HG02840 (cell line): ENCODE results near the gene TMEM219.
"Not testable (repeated sequence)": the region's sequence is repeated elsewhere in the genome, so short reads cannot be mapped to it uniquely, and the experiment has no call there.

Source experiments
- ATAC-seq: cut with Tn5 transposase; IDR thresholded peaks from one replicate; pipeline ENCODE4 v1.9.1; 2021; ENCODE audit warnings: mild to moderate bottlenecking, moderate library complexity, moderate number of reproducible peaks; ENCODE audit not compliant: unreplicated experiment, low FRiP score

TMEM219 gene

DNA sequence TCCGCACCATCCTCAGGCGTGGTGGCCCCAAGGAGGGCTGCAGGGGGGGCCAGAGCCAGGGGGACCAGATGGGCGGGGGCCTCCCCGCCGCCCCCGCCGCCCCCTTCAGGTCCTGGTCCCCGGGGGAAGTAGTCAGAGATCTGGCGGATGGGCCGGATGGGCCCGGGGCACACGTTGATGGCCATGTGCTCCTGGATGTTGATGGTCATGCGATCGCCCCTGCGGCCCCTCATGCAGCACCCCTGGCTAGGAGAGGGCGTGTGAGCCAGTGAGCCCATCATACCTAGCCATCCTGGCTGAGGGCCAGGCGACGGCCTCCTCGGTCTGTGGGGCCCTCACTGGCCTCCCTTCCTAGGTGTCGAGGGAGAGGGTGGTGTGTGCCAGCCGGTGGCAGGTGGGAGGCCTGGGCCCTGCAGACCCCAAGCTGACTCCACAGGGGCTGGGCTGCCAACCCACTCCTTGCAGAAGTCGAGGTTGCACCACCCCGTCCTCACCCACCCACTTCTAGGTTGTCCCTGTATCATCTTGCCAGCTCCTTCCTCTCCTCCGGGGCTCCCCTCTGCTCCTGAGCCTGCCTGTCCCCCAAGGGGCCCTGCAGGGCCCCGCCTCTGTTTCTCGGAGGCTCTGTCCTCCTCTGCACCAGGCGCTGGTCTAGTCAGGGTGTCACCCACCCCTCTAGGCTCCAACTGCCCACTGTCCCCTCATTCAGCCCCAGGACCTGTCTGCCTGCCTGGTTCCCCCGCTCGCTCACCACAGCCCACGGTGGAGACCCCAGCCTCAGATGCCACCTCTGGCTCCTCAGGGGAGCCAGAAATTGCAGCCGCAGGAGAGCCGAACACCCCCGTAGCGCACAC is 48.3 kb downstream of the TMEM219 start:
- ATAC-seq: no peak

DNA sequence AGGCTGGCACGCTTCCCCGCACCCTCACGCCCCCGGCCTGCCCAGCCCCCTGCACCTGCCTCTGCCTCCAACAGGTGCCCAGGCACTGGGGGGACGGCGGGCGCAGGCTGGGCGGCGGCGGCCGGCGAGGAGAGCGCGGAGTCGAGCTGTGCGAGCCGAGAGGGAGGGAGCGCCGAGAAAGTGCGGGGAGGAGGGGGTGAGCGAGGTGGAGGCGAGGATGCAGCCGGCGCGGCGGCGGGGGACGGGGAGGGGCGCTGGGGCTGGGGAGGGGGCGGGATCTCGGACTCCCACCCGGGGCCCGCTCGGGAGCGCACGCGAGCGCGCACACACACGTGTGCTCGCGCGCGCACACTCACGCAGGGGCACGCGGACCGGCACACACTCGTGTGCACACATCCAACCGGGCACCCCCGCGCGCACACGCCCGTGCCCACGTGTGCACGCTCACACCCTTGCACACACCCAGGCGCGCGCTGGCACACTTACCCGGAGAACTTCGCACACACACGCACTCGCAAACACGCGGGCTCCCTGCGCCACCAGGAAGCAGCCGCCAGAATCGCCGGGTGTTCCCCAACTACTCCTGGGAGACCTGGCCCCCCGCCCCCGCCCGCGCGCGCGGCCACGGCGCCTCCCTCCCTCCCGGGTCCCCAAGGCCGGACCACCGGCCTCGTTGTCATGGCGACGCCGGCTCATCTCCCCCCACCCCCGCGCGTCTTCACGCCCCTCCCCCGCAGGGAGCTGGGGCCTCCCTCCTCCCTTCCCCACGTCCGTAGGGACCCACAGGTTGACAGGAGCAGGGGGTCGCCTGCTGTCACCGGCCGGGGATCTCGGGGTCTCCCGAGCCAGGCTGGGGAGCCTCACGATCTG is 49.2 kb downstream of the TMEM219 start, which contains the start of gene DOC2A:
Gene DOC2A (minus strand): TSS at position 184 of the 870 bp plus-strand sequence. CDS start 805 bp downstream, outside the sequence.
- ATAC-seq: no peak

- ATAC-seq: no peak
Measured at GRCh38 chr16:30011714-30012504, 50.0 kb downstream of the TMEM219 start.

- not testable (repeated sequence) for ATAC-seq
Measured at GRCh38 chr16:30012598-30012997, 50.7 kb downstream of the TMEM219 start.

GRCh38 chr16:30015450-30015849 is 53.6 kb downstream of the TMEM219 start:
- not testable (repeated sequence) for ATAC-seq

GRCh38 chr16:30016555-30017276 is 54.8 kb downstream of the TMEM219 start:
- no peak for ATAC-seq

- no peak for ATAC-seq
Measured at GRCh38 chr16:30017277-30017656, 55.4 kb downstream of the TMEM219 start.

DNA sequence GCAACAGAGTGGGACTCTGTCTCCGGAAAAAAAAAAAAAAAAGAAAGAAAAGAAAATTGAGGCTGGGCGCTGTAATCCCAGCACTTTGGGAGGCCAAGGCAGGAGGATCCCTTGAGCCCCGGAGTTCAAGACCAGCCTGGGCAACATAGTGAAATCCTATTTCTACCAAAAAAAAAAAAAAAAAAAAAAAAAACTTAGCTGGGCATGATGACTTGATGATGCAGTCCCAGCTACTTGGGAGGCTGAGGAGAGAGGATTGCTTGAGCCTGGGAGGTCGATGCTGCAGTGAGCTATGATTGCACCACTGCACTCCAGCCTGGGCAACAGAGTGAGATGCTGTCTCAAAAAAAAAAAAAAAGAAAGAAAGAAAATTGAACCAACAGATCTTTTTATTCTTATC is 56.1 kb downstream of the TMEM219 start:
- ATAC-seq: not testable (repeated sequence)

- ATAC-seq: no peak
Measured at GRCh38 chr16:30018731-30019158, 56.9 kb downstream of the TMEM219 start.
